ENCODE results near the gene TBCA.
"Not testable (repeated sequence)": the region's sequence is repeated elsewhere in the genome, so short reads cannot be mapped to it uniquely, and the experiment has no call there.

- TF ChIP-seq CTCF, POLR2A (IDR thresholded peaks at IDR 0.05): not testable (repeated sequence)
Measured at GRCh38 chr5:77750928-77751327, 25.2 kb downstream of the TBCA start.

Measured in heart left ventricle (tissue), 13 donors.